Measurements from ENCODE around the gene ACAN. TPM values are rescaled to one million over a fixed set of nuclear protein-coding genes. Genes with fewer than 3 reads are reported as not detected.

The ACAN gene
- total and polyA plus RNA-seq, 9 of the 15 experiments (the other 6 are each of a cell fraction or from before 2014, with no cell fraction given): not detected

- no peak overlapping the region for H2AFZ ChIP-seq (ENCODE audit: low read depth, low read length)
Measured at GRCh38 chr15:88882785-88883184, 79.5 kb downstream of the ACAN start.

More at GRCh38 chr15:88882785-88883184, 79.5 kb downstream of the ACAN start:
- Histone ChIP-seq H3K9me3 (replicated peaks; ENCODE audit: control insufficient read depth, insufficient read depth, low read depth, low read length) (no peaks in the 10 kb centered on the region), H4K20me1 (replicated peaks; ENCODE audit: control insufficient read depth, insufficient read depth, low read length) (no peaks in the 10 kb centered on the region; the same call in 1 of the 2 replicates), H3K9ac (ENCODE audit: insufficient read depth in 1 of 2, low read depth in 2 of 2, low read length in 2 of 2) (no peak overlapping the region), H3K36me3 (ENCODE audit: control insufficient read depth, insufficient read depth, low read length) (no peaks in the 10 kb centered on the region), H3K4me2 (ENCODE audit: insufficient read depth, low read length) (no peak overlapping the region), H3K4me3 (no peak overlapping the region), H3K79me2 (ENCODE audit: control insufficient read depth, insufficient read depth, low read length) (no peaks in the 10 kb centered on the region), H3K4me1 (replicated peaks in 1 of 2; ENCODE audit: control insufficient read depth in 2 of 2, insufficient read depth in 2 of 2, low read length in 2 of 2) (peaks cover 0 to 17% of the 10 kb centered on the region in 2 experiments; a peak in 1 of 5 replicates), H3K27ac (ENCODE audit: extremely low read depth, low read depth, low read length) (no peak overlapping the region), H3K27me3 (ENCODE audit: control insufficient read depth in 2 of 2, insufficient read depth in 2 of 2, low read length in 2 of 2) (peaks cover 0 to 13% of the 10 kb centered on the region in 2 experiments; a peak in 2 of 5 replicates), H3K9me1 (ENCODE audit: control insufficient read depth, insufficient read depth, low read length) (no peaks in the 10 kb centered on the region)
- intact Hi-C loops (cut with micrococcal nuclease) (no loop called here), in situ Hi-C loops (cut with MboI) (loop anchor here (10.0 kb wide), 1 partner anchor 292 kb away; no protein-coding TSS in a partner anchor)
- POLR2A ChIA-PET: interaction anchor here (1.1 kb wide), 1 partner anchor 9 kb away, joined by 3 read pairs; no protein-coding TSS in a partner anchor
- 33% methylated on average over 3 of the region's 4 CpGs for WGBS (ENCODE audit: insufficient coverage, low coverage, missing lambda C conversion rate)
- CTCF ChIA-PET (ENCODE audit: low intra/inter-chr PET ratio): no interaction called here
- FAIRE-seq: no peak
- no peak for ATAC-seq
- no peak for TF ChIP-seq NFE2 (IDR thresholded peaks at IDR 0.05; ENCODE audit: low read depth)
- TF ChIP-seq MIER1 (IDR thresholded peaks at IDR 0.05; ENCODE audit: low read depth): no peak
- no peak for TF ChIP-seq POLR2B (IDR thresholded peaks at IDR 0.05; ENCODE audit: low read depth, partially characterized antibody)
- TF ChIP-seq KAT8 (IDR thresholded peaks at IDR 0.05; ENCODE audit: low read depth): no peak
- TF ChIP-seq ZNF699 (CRISPR knock-in tag; IDR thresholded peaks at IDR 0.05; ENCODE audit: insufficient replicate concordance): no peak
- TF ChIP-seq SFPQ (IDR thresholded peaks at IDR 0.05; ENCODE audit: low read depth, low read length): no peak
- no peak for TF ChIP-seq ZNF121 (CRISPR knock-in tag; conservative IDR thresholded peaks at IDR 0.05)
- no peak for TF ChIP-seq MXI1 (IDR thresholded peaks at IDR 0.05; ENCODE audit: low read depth, low read length)
- no peak for TF ChIP-seq TGIF2 (CRISPR knock-in tag; IDR thresholded peaks at IDR 0.05)
- no peak for TF ChIP-seq HDAC1 (IDR thresholded peaks at IDR 0.05)
- no peak for TF ChIP-seq E2F4 (CRISPR knock-in tag; IDR thresholded peaks at IDR 0.05; ENCODE audit: low read depth)
- no peak for TF ChIP-seq KHSRP (IDR thresholded peaks at IDR 0.05)
- no peak for TF ChIP-seq MEIS2 (IDR thresholded peaks at IDR 0.05; ENCODE audit: partially characterized antibody)
- no peak for TF ChIP-seq SREBF1 (IDR thresholded peaks at IDR 0.05; ENCODE audit: borderline replicate concordance, low read depth, low read length)
- DNase-seq (ENCODE audit: extremely low read depth in 1 of 4, low spot score in 3 of 4): no peak
- no TSS peak for BruUV-seq (replicated peaks)

Data from K562 (cell line).